Endothelial cell (in vitro differentiated cells): ENCODE data around the gene TOM1L2. TPM values are rescaled to one million over a fixed set of nuclear protein-coding genes. Genes with fewer than 3 reads are reported as not detected.

Experiments
- DNase-seq: peaks from one replicate; pipeline ENCODE4 v3.0.0; 2021; ENCODE audit warnings: low spot score
- H3K27ac Mint-ChIP-seq: one replicate; pipeline ENCODE4 v1.8.0; 2021; ENCODE audit warnings: mixed read lengths, inconsistent platforms; ENCODE audit not compliant: unreplicated experiment
- H3K27me3 Mint-ChIP-seq: one replicate; pipeline ENCODE4 v1.8.0; 2021; ENCODE audit warnings: mild to moderate bottlenecking, moderate library complexity, mixed read lengths, inconsistent platforms; ENCODE audit not compliant: unreplicated experiment
- H3K36me3 Mint-ChIP-seq: one replicate; pipeline ENCODE4 v1.8.0; 2021; ENCODE audit warnings: mild to moderate bottlenecking, low read depth, mixed read lengths, inconsistent platforms; ENCODE audit not compliant: unreplicated experiment
- H3K4me1 Mint-ChIP-seq: one replicate; pipeline ENCODE4 v1.8.0; 2021; ENCODE audit warnings: mild to moderate bottlenecking, mixed read lengths, inconsistent platforms; ENCODE audit not compliant: unreplicated experiment
- H3K4me3 Mint-ChIP-seq: one replicate; pipeline ENCODE4 v1.8.0; 2021; ENCODE audit warnings: mild to moderate bottlenecking, mixed read lengths, inconsistent platforms; ENCODE audit not compliant: unreplicated experiment
- H3K9me3 Mint-ChIP-seq: one replicate; pipeline ENCODE4 v1.8.0; 2021; ENCODE audit warnings: mixed read lengths, inconsistent platforms; ENCODE audit not compliant: unreplicated experiment
- total RNA-seq: library from RNA; stranded (reverse); fragmentation: NEBNext Ultra II Directional; extraction: Animal tissue kit (Norgen Biotek cat#: 25700); gene quantifications from one replicate; pipeline ENCODE4 v1.2.1, GENCODE V29; 2021; ENCODE audit not compliant: unreplicated experiment
- TF ChIP-seq, protein P1 (sequence below): fragments of 200-600 bp; sonication (generic); IDR thresholded peaks from one replicate; pipeline ENCODE4 v1.5.0; 2021; ENCODE audit warnings: antibody characterized with exemption; ENCODE audit not compliant: unreplicated experiment

The TOM1L2 gene
- total RNA-seq, 1 donor from 2014 or later = 26.9 TPM

DNA sequence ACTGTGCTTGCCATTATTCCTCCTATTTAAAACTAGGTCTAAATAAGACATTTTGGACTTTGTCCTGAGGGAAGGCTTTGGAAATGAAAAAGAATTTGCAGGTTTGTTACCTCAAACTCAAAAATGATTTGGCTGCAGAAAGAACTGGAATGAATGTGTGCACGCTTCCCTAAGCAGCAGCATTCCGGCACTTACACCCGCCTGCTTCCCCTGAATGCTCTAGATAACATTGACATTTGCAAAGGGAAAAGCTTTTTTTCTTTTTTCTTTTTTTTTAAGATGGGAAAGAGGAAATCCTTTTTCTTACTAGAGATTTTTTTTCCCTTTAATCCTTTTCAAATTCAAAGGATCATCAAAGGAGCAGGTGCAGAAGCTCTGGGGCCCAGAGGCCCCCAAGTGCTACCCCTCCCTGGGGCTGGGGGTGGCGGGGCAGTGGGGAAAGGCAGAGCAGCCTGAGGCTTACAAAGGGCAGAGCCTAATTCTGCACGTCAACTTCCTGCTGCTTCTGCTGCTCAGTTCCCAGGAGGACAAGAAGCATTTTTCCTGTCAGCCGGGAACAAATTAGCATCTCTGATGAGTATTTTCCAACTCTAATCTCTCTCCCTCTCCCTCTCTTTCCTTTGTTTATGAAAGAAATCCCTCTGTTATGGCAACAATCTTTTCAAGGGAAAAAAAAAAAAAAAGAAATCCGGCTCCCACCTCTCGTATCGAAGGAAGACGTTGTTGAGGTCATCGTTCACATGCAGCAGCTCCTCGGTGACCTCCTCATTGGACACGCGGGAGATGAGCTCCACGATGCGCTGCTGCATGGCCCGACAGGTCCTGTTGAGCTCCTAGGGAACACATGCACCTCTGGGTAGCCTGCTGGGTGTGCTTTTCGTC, 103.3 kb downstream of the TOM1L2 start:
- Mint-ChIP-seq H3K27me3 (peaks cover 1% of the 10 kb centered on the region), H3K4me1 (peaks cover 45% of the 10 kb centered on the region), H3K27ac (peak overlapping the region; percentile 99), H3K9me3 (no peaks in the 10 kb centered on the region), H3K36me3 (no peaks in the 10 kb centered on the region), H3K4me3 (peak overlapping the region; percentile 83)
- DNase-seq = peak; percentile 46
- TF ChIP-seq, protein P1, sequence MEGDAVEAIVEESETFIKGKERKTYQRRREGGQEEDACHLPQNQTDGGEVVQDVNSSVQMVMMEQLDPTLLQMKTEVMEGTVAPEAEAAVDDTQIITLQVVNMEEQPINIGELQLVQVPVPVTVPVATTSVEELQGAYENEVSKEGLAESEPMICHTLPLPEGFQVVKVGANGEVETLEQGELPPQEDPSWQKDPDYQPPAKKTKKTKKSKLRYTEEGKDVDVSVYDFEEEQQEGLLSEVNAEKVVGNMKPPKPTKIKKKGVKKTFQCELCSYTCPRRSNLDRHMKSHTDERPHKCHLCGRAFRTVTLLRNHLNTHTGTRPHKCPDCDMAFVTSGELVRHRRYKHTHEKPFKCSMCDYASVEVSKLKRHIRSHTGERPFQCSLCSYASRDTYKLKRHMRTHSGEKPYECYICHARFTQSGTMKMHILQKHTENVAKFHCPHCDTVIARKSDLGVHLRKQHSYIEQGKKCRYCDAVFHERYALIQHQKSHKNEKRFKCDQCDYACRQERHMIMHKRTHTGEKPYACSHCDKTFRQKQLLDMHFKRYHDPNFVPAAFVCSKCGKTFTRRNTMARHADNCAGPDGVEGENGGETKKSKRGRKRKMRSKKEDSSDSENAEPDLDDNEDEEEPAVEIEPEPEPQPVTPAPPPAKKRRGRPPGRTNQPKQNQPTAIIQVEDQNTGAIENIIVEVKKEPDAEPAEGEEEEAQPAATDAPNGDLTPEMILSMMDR = no peak

DNA sequence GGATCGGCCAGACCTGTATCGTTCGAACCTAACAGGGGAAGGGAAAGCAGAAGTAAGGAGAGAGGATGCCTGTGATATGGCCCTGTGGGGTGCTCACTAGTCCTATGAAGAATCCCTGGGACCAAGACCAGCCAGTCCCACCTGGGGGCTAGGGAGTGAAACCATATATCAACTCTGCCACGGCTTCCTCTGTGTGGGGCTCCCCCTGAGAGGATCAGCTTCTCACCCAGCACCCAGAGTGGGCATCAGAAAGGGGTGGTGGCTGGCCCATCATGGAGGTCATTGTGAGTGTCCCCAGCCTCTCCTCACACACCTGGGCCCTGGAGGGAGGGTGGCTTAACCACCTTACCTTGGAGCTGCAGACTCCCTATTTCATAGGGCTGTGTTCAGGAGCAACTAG, 105.3 kb downstream of the TOM1L2 start:
- Mint-ChIP-seq H3K4me3 (no peak overlapping the region), H3K27me3 (peaks cover 1% of the 10 kb centered on the region), H3K27ac (no peak overlapping the region), H3K36me3 (no peaks in the 10 kb centered on the region), H3K4me1 (peaks cover 37% of the 10 kb centered on the region), H3K9me3 (no peaks in the 10 kb centered on the region)
- TF ChIP-seq, protein P1 = no peak
- DNase-seq = no peak

DNA sequence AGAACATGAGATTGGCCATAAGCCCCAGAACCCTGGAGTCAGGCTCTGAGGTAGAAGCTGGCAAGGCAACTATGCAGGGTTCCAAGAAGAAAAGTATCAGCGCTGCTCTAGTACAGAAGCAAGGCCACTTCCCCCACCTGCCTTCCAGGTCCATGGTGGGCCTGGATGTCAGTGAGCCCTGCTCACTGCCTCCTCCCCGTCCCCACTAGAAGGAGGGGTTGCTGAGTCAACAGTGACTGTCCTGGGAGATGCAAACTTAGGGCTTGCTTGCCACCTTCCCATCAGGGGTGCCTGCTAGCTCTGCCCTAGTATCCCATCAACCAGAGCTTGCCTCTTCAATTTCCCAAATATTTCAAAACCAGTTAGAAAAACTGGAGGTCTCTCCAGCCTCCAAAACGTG, 105.8 kb downstream of the TOM1L2 start:
- H3K9me3 Mint-ChIP-seq = no peaks in the 10 kb centered on the region
- peaks cover 33% of the 10 kb centered on the region for H3K4me1 Mint-ChIP-seq
- H3K4me3 Mint-ChIP-seq = no peak overlapping the region
- no peaks in the 10 kb centered on the region for H3K36me3 Mint-ChIP-seq
- DNase-seq = no peak
- H3K27ac Mint-ChIP-seq = no peak overlapping the region
- TF ChIP-seq, protein P1 = no peak
- H3K27me3 Mint-ChIP-seq = peaks cover 1% of the 10 kb centered on the region

DNA sequence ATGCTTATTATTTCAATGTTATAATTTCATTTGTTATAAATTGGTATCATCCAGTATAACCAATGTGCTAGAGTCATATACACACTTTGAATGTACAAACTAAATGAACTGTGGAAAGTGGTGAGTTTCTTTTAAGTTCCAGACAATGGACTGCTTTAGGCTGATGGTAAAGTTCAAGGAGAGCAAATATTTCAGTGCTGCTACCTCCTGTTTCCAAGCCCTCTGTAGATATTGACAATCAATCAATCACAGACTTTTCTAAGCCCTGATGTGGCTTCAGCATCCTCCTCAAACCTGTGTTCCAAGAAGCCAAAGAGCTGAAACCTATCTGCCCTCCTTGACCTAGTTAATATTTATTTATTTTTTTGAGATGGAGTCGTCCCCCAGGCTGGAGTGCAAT, 107.2 kb downstream of the TOM1L2 start:
- Mint-ChIP-seq H3K27ac (no peak overlapping the region), H3K9me3 (no peaks in the 10 kb centered on the region), H3K4me3 (no peak overlapping the region), H3K36me3 (no peaks in the 10 kb centered on the region), H3K27me3 (peaks cover 4% of the 10 kb centered on the region), H3K4me1 (peaks cover 26% of the 10 kb centered on the region)
- no peak for DNase-seq
- TF ChIP-seq, protein P1 = no peak

DNA sequence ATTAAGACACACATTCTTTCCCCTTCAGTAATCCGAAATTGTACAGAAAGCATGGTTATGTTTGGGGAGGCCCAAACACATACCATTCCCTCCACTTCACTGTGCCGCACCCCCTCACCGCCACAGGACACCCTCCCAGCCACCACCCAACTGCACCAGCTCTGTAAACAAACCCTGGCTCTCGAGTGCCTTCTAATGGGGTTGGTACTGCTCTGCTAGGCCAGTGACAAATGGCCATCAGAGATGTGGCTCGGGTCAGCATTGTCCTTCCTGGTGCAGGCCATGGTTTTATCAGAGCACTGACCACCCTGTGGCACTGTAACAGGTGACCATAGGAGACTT, 111.5 kb downstream of the TOM1L2 start:
- DNase-seq = no peak
- TF ChIP-seq, protein P1 = no peak
- no peaks in the 10 kb centered on the region for H3K9me3 Mint-ChIP-seq
- H3K4me1 Mint-ChIP-seq = no peaks in the 10 kb centered on the region
- peaks cover 4% of the 10 kb centered on the region for H3K27me3 Mint-ChIP-seq
- no peak overlapping the region for H3K4me3 Mint-ChIP-seq
- no peaks in the 10 kb centered on the region for H3K36me3 Mint-ChIP-seq
- H3K27ac Mint-ChIP-seq = peak overlapping the region; percentile 9
